Panc1 (cell line): ENCODE measurements around the gene HSD17B7. TPM values are rescaled to one million over a fixed set of nuclear protein-coding genes. Genes with fewer than 3 reads are reported as not detected.

Experiments used
- ATAC-seq: fragments of 200-7000 bp; cut with Tn5 transposase; 2 replicates; pipeline ENCODE4 v1.9.1; 2020; ENCODE audit warnings: mild to moderate bottlenecking, moderate library complexity
- BruUV-seq: library from RNA; stranded (reverse); fragments of 400-500 nt; replicated peaks from 2 replicates; lab custom pipeline; 2021; lab: Mats Ljungman, UMichigan
- CTCF ChIA-PET: fragments of 300-600 bp; sonication (Branson Sonifier 250); formaldehyde crosslinking; loops from one replicate; lab custom pipeline; 2022; ENCODE audit warnings: antibody characterized with exemption; lab: Charles Lee
- POLR2A ChIA-PET: fragments of 300-600 bp; sonication (Branson Sonifier 250); formaldehyde crosslinking; loops from one replicate; lab custom pipeline; 2022; ENCODE audit warnings: antibody characterized with exemption; lab: Charles Lee
- DNase-seq: peaks from one replicate; pipeline ENCODE4 v3.0.0-alpha.2; 2010; ENCODE audit warnings: low read depth, low spot score
- H3K27ac ChIP-seq: 2 replicates; pipeline ENCODE4 v1.5.1; 2011; ENCODE audit warnings: mild to moderate bottlenecking, low read length, inconsistent platforms
- H3K27me3 ChIP-seq: fragments of 200-500 bp; sonication (Bioruptor generic); 2 replicates; pipeline ENCODE4 v1.6.0; 2014; ENCODE audit warnings: low read length, inconsistent platforms; ENCODE audit not compliant: control insufficient read depth, insufficient read depth
- H3K36me3 ChIP-seq: fragments of 200-500 bp; sonication (Bioruptor generic); 2 replicates; pipeline ENCODE4 v1.5.1; 2014; ENCODE audit warnings: inconsistent platforms, mild to moderate bottlenecking, low read length, moderate library complexity; ENCODE audit not compliant: control insufficient read depth, insufficient read depth
- H3K4me1 ChIP-seq: 2 replicates; pipeline ENCODE4 v1.5.1; 2011; ENCODE audit warnings: inconsistent platforms, mild to moderate bottlenecking, low read length, moderate library complexity; ENCODE audit not compliant: control insufficient read depth, insufficient read depth
- H3K4me3 ChIP-seq, 2 experiments: 2 replicates each; pipeline ENCODE4 v1.5.1; 2011 to 2012; ENCODE audit warnings: low read depth in 2 of 2, low read length in 2 of 2, mild to moderate bottlenecking in 2 of 2, inconsistent platforms in 1 of 2, moderate library complexity in 1 of 2
- H3K9me3 ChIP-seq: fragments of 200-500 bp; sonication (Bioruptor generic); 2 replicates; pipeline ENCODE4 v1.5.1; 2014; ENCODE audit warnings: low read depth, mild to moderate bottlenecking, inconsistent platforms, low read length, moderate library complexity; ENCODE audit not compliant: control insufficient read depth, insufficient read depth
- CTCF ChIP-seq: fragments of 450-650 bp; IDR thresholded peaks from 2 replicates; pipeline ENCODE4 v1.5.1; 2017; ENCODE audit warnings: mild to moderate bottlenecking
- POLR2AphosphoS5 ChIP-seq: IDR thresholded peaks from 2 replicates; pipeline ENCODE4 v1.6.1; 2012; ENCODE audit warnings: mild to moderate bottlenecking, low read depth, low read length, moderate library complexity
- REST ChIP-seq, 2 experiments: IDR thresholded peaks; 2 replicates each; pipeline ENCODE4 v1.6.1; 2011 to 2012; ENCODE audit warnings: low read depth in 2 of 2, control low read depth in 1 of 2, low read length in 1 of 2, mild to moderate bottlenecking in 1 of 2, moderate library complexity in 1 of 2; ENCODE audit not compliant: insufficient read depth in 1 of 2
- SIN3A ChIP-seq: IDR thresholded peaks from 2 replicates; pipeline ENCODE4 v1.6.1; 2012; ENCODE audit warnings: low read depth, mild to moderate bottlenecking, low read length, moderate library complexity, borderline replicate concordance; ENCODE audit not compliant: insufficient read depth
- TCF7L2 ChIP-seq: IDR thresholded peaks from 2 replicates; pipeline ENCODE4 v1.6.1; 2011; ENCODE audit warnings: mild to moderate bottlenecking, low read depth, low read length, inconsistent platforms
- in situ Hi-C: cut with HindIII; loops from 2 replicates; pipeline ENCODE4 v1.10.0; 2016; ENCODE audit warnings: low sequenced_read_pairs, low pct_unique_long_range_greater_than_20kb
- intact Hi-C: fragments of 100-400 bp; cut with micrococcal nuclease; formaldehyde crosslinking; loops from one replicate; pipeline ENCODE4 v1.10.0; 2022; ENCODE audit not compliant: unreplicated experiment
- total RNA-seq: library from RNA; stranded (reverse); gene quantifications from one replicate; pipeline ENCODE4 v1.2.1, GENCODE V29; 2021; ENCODE audit not compliant: unreplicated experiment

Gene HSD17B7
- total RNA-seq, 1 experiment from 2014 or later = 24.6 TPM

GRCh38 chr1:162846256-162847212 is 56.0 kb downstream of the HSD17B7 start:
- 0 out of 4 replicates have a peak overlapping the region, but pooled peaks of 1 of the 2 experiments have one; percentile 6 for H3K4me3 ChIP-seq
- in situ Hi-C loops (no loop called here), intact Hi-C loops (loop anchor here (2.0 to 5.0 kb wide), 2 partner anchors 221 to 328 kb away; partner anchors contain the start of gene RGS4)
- no peak for TF ChIP-seq TCF7L2
- no peak for TF ChIP-seq REST (IDR thresholded peaks at IDR 0.05; ENCODE audit: insufficient read depth in 1 of 2, low read depth in 2 of 2, low read length in 1 of 2)
- TF ChIP-seq CTCF = no peak
- TF ChIP-seq POLR2AphosphoS5 = no peak
- TF ChIP-seq SIN3A = no peak
- H3K9me3 ChIP-seq = no peaks in the 10 kb centered on the region
- ChIA-PET POLR2A (no interaction called here), CTCF (no interaction called here)
- ATAC-seq (0 out of 2 replicates have a peak, but pooled peaks have one; percentile 48), DNase-seq (no peak)
- H3K27ac ChIP-seq = no peak overlapping the region
- H3K4me1 ChIP-seq = no peaks in the 10 kb centered on the region; the same call in 1 of the 2 replicates
- H3K27me3 ChIP-seq = no peaks in the 10 kb centered on the region
- H3K36me3 ChIP-seq = no peaks in the 10 kb centered on the region
- BruUV-seq = no TSS peak

GRCh38 chr1:162847839-162848453 is 57.4 kb downstream of the HSD17B7 start:
- H3K4me1 ChIP-seq = no peaks in the 10 kb centered on the region; the same call in 1 of the 2 replicates
- ATAC-seq (peak; percentile 78), DNase-seq (no peak)
- no TSS peak for BruUV-seq
- CTCF ChIA-PET = interaction anchor here (1.3 kb wide), 1 partner anchor 11 kb away, joined by 3 read pairs; no protein-coding TSS in a partner anchor
- H3K36me3 ChIP-seq = no peaks in the 10 kb centered on the region
- H3K27me3 ChIP-seq = no peaks in the 10 kb centered on the region; the same call in 1 of the 2 replicates
- H3K27ac ChIP-seq = no peak overlapping the region
- POLR2A ChIA-PET = interaction anchor here (0.5 kb wide), 1 partner anchor 221 kb away, joined by 3 read pairs; no protein-coding TSS in a partner anchor
- intact Hi-C loops (loop anchor here (2.0 to 5.0 kb wide), 2 partner anchors 219 to 327 kb away; partner anchors contain the start of gene RGS4), in situ Hi-C loops (no loop called here)
- no peak overlapping the region for H3K4me3 ChIP-seq
- TF ChIP-seq SIN3A (no peak), CTCF (peak; percentile 88)
- no peaks in the 10 kb centered on the region for H3K9me3 ChIP-seq
